Testis (tissue), 2 donors: ENCODE data around the gene CRYBB1.

Experiments used
- POLR2A ChIP-seq: fragments of 450-650 bp; IDR thresholded peaks from one replicate; pipeline ENCODE4 v1.6.1; 2017; ENCODE audit warnings: antibody characterized with exemption, mild to moderate bottlenecking, moderate library complexity
- TF ChIP-seq, protein P1 (sequence below), 3 experiments: fragments of 450-650 bp in 2 of 3; fragments of 200-600 bp in 1 of 3; sonication (generic) in 1 of 3; IDR thresholded peaks; one replicate each; pipeline ENCODE4 v1.5.1; 2016 to 2019; ENCODE audit warnings: antibody characterized with exemption in 3 of 3, mild to moderate bottlenecking in 2 of 3, moderate library complexity in 1 of 3

DNA sequence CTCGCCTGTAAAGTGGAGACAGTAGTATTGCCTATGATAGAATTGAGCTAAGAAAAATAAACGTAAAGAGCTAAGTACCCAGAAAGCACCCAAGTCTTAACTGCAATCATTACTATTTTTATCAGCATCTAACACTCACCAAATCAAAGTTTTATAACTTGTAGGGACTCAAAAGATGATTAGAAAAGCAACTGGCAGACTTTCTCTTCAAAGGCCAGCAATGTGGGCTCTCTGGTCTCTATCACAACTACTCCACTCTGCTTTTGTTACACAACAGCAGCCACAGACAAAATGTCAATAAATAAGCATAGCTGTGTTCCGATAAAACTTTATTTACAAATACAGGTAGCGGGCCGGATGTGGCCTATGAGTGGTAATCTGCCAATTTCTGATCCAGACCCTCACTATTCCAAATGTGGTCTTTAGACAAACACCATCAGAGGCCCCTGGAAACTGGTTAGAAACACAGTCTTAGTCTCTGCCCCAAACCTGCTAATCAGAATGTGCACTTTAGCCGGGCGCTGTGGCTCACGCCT is 36.1 kb downstream of the CRYBB1 start:
- TF ChIP-seq, protein P1, sequence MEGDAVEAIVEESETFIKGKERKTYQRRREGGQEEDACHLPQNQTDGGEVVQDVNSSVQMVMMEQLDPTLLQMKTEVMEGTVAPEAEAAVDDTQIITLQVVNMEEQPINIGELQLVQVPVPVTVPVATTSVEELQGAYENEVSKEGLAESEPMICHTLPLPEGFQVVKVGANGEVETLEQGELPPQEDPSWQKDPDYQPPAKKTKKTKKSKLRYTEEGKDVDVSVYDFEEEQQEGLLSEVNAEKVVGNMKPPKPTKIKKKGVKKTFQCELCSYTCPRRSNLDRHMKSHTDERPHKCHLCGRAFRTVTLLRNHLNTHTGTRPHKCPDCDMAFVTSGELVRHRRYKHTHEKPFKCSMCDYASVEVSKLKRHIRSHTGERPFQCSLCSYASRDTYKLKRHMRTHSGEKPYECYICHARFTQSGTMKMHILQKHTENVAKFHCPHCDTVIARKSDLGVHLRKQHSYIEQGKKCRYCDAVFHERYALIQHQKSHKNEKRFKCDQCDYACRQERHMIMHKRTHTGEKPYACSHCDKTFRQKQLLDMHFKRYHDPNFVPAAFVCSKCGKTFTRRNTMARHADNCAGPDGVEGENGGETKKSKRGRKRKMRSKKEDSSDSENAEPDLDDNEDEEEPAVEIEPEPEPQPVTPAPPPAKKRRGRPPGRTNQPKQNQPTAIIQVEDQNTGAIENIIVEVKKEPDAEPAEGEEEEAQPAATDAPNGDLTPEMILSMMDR (IDR thresholded peaks at IDR 0.05): no peak
- TF ChIP-seq POLR2A: no peak
